T-helper 17 cell (primary cell): ENCODE data around the gene HEPH. TPM values are rescaled to one million over a fixed set of nuclear protein-coding genes. Genes with fewer than 3 reads are reported as not detected.
"Not testable (repeated sequence)": the region's sequence is repeated elsewhere in the genome, so short reads cannot be mapped to it uniquely, and the experiment has no call there.

ENCODE experiments used
- ATAC-seq: fragments of 150-1000 bp; cut with Tn5 transposase; 2 replicates; pipeline ENCODE4 v1.10.0; 2021; ENCODE audit warnings: mild to moderate bottlenecking, moderate library complexity
- DNase-seq, 3 donors: peaks; one replicate each; pipeline versions ENCODE4 v3.0.0 to v3.0.0-alpha.2; 2020 to 2021
- H3K9me3 ChIP-seq: one replicate; pipeline ENCODE4 v1.7.0; 2013; ENCODE audit warnings: low read length, mild to moderate bottlenecking; ENCODE audit not compliant: control insufficient read depth, poor library complexity, severe bottlenecking
- H3K27ac Mint-ChIP-seq: one replicate; pipeline ENCODE4 v1.8.0; 2022; ENCODE audit warnings: mild to moderate bottlenecking, moderate library complexity, mixed read lengths
- H3K27me3 Mint-ChIP-seq: one replicate; pipeline ENCODE4 v1.8.0; 2022; ENCODE audit warnings: mixed read lengths
- H3K36me3 Mint-ChIP-seq: one replicate; pipeline ENCODE4 v1.8.0; 2022; ENCODE audit warnings: low read depth, mixed read lengths
- H3K4me1 Mint-ChIP-seq: one replicate; pipeline ENCODE4 v1.8.0; 2022; ENCODE audit warnings: mild to moderate bottlenecking, mixed read lengths
- H3K4me3 Mint-ChIP-seq: one replicate; pipeline ENCODE4 v1.8.0; 2022; ENCODE audit warnings: mild to moderate bottlenecking, moderate library complexity, mixed read lengths
- total RNA-seq, 4 donors: library from RNA in 2 of 4; stranded (reverse) in 2 of 4; gene quantifications; one replicate each; pipeline ENCODE4 v1.2.3 and lab custom pipeline; 2022 to 2026

HEPH gene
- total RNA-seq (under 1 TPM in 1 of 2 donors, not detected in 1; 0.29 TPM), total RNA-seq (lab: John Stamatoyannopoulos, UW) (0 to 0.23 reads per million in 2 donors)

GRCh38 chrX:66163849-66164411, at the start of gene HEPH:
TSS of gene HEPH (plus strand) at chrX:66164247. CDS start at chrX:66170571, 6,324 bp downstream.
- Mint-ChIP-seq H3K4me1 (no peaks in the 10 kb centered on the region), H3K27ac (no peak within 1 kb of the TSS), H3K27me3 (no peaks in the 10 kb centered on the region), H3K36me3 (no peaks in the 10 kb centered on the region), H3K4me3 (no peak within 1 kb of the TSS)
- no peak for DNase-seq
- no peak for ATAC-seq
- H3K9me3 ChIP-seq = no peaks in the 10 kb centered on the region

- not testable (repeated sequence) for DNase-seq, H3K27me3 Mint-ChIP-seq, ATAC-seq, H3K4me1 Mint-ChIP-seq, H3K9me3 ChIP-seq, H3K27ac Mint-ChIP-seq, H3K36me3 Mint-ChIP-seq, H3K4me3 Mint-ChIP-seq
These were observed 45.3 kb upstream of the HEPH start for GRCh38 chrX:66118722-66119121.

- not testable (repeated sequence) for H3K27ac Mint-ChIP-seq, H3K4me1 Mint-ChIP-seq, H3K9me3 ChIP-seq, ATAC-seq, H3K36me3 Mint-ChIP-seq, H3K4me3 Mint-ChIP-seq, DNase-seq, H3K27me3 Mint-ChIP-seq
These were observed 42.7 kb upstream of the HEPH start for GRCh38 chrX:66121354-66121753.

- Mint-ChIP-seq H3K27ac (no peak overlapping the region), H3K27me3 (no peaks in the 10 kb centered on the region), H3K4me1 (no peaks in the 10 kb centered on the region), H3K36me3 (peaks cover 2% of the 10 kb centered on the region), H3K4me3 (no peak overlapping the region)
- DNase-seq (no peak), ATAC-seq (no peak)
- no peaks in the 10 kb centered on the region for H3K9me3 ChIP-seq
These were observed 37.4 kb upstream of the HEPH start for GRCh38 chrX:66126662-66127061.

GRCh38 chrX:66130469-66130868, 33.6 kb upstream of the HEPH start:
- no peak overlapping the region for H3K4me3 Mint-ChIP-seq
- no peak overlapping the region for H3K27ac Mint-ChIP-seq
- H3K9me3 ChIP-seq = no peaks in the 10 kb centered on the region
- no peaks in the 10 kb centered on the region for H3K4me1 Mint-ChIP-seq
- no peaks in the 10 kb centered on the region for H3K27me3 Mint-ChIP-seq
- DNase-seq = no peak
- ATAC-seq = no peak
- no peaks in the 10 kb centered on the region for H3K36me3 Mint-ChIP-seq

- not testable (repeated sequence) for H3K4me3 Mint-ChIP-seq, H3K9me3 ChIP-seq, H3K36me3 Mint-ChIP-seq, H3K27ac Mint-ChIP-seq, ATAC-seq, H3K4me1 Mint-ChIP-seq, H3K27me3 Mint-ChIP-seq, DNase-seq
These were observed 28.8 kb upstream of the HEPH start for GRCh38 chrX:66135284-66135683.

- H3K4me3 Mint-ChIP-seq = no peak overlapping the region
- H3K27me3 Mint-ChIP-seq = peaks cover 5% of the 10 kb centered on the region
- ATAC-seq (no peak), DNase-seq (no peak)
- no peaks in the 10 kb centered on the region for H3K36me3 Mint-ChIP-seq
- H3K4me1 Mint-ChIP-seq = no peaks in the 10 kb centered on the region
- no peak overlapping the region for H3K27ac Mint-ChIP-seq
- H3K9me3 ChIP-seq = no peaks in the 10 kb centered on the region
These were observed 21.7 kb upstream of the HEPH start for GRCh38 chrX:66142351-66142750.

- no peak for DNase-seq
- peaks cover 5% of the 10 kb centered on the region for H3K27me3 Mint-ChIP-seq
- H3K36me3 Mint-ChIP-seq = no peaks in the 10 kb centered on the region
- H3K9me3 ChIP-seq = no peaks in the 10 kb centered on the region
- H3K27ac Mint-ChIP-seq = no peak overlapping the region
- ATAC-seq = no peak
- no peak overlapping the region for H3K4me3 Mint-ChIP-seq
- no peaks in the 10 kb centered on the region for H3K4me1 Mint-ChIP-seq
These were observed 19.8 kb upstream of the HEPH start for GRCh38 chrX:66144258-66144657.

GRCh38 chrX:66149519-66149918, 14.5 kb upstream of the HEPH start:
- ATAC-seq (no peak), DNase-seq (no peak)
- no peak overlapping the region for H3K27ac Mint-ChIP-seq
- H3K4me1 Mint-ChIP-seq = no peaks in the 10 kb centered on the region
- no peaks in the 10 kb centered on the region for H3K9me3 ChIP-seq
- no peak overlapping the region for H3K4me3 Mint-ChIP-seq
- peaks cover 7% of the 10 kb centered on the region for H3K27me3 Mint-ChIP-seq
- H3K36me3 Mint-ChIP-seq = no peaks in the 10 kb centered on the region

- H3K27me3 Mint-ChIP-seq = peaks cover 7% of the 10 kb centered on the region
- H3K27ac Mint-ChIP-seq = no peak overlapping the region
- no peak overlapping the region for H3K4me3 Mint-ChIP-seq
- no peak for DNase-seq
- ATAC-seq = no peak
- H3K4me1 Mint-ChIP-seq = no peaks in the 10 kb centered on the region
- no peaks in the 10 kb centered on the region for H3K36me3 Mint-ChIP-seq
- no peaks in the 10 kb centered on the region for H3K9me3 ChIP-seq
These were observed 13.9 kb upstream of the HEPH start for GRCh38 chrX:66150163-66150562.

- Mint-ChIP-seq H3K36me3 (no peaks in the 10 kb centered on the region), H3K27ac (no peak overlapping the region), H3K4me3 (no peak overlapping the region), H3K27me3 (peaks cover 5% of the 10 kb centered on the region), H3K4me1 (no peaks in the 10 kb centered on the region)
- no peaks in the 10 kb centered on the region for H3K9me3 ChIP-seq
- DNase-seq (no peak), ATAC-seq (no peak)
These were observed 1.7 kb upstream of the HEPH start for GRCh38 chrX:66162331-66162822.

- Mint-ChIP-seq H3K27ac (no peak overlapping the region), H3K4me3 (no peak overlapping the region), H3K36me3 (no peaks in the 10 kb centered on the region), H3K27me3 (no peaks in the 10 kb centered on the region), H3K4me1 (no peaks in the 10 kb centered on the region)
- DNase-seq (no peak), ATAC-seq (no peak)
- H3K9me3 ChIP-seq = no peaks in the 10 kb centered on the region
These were observed 600 bp upstream of the HEPH start for GRCh38 chrX:66163447-66163846.

GRCh38 chrX:66164470-66164869, 423 bp downstream of the HEPH start:
- H3K4me1 Mint-ChIP-seq = no peaks in the 10 kb centered on the region
- H3K4me3 Mint-ChIP-seq = no peak overlapping the region
- H3K27ac Mint-ChIP-seq = no peak overlapping the region
- DNase-seq (no peak), ATAC-seq (no peak)
- no peaks in the 10 kb centered on the region for H3K9me3 ChIP-seq
- H3K36me3 Mint-ChIP-seq = no peaks in the 10 kb centered on the region
- no peaks in the 10 kb centered on the region for H3K27me3 Mint-ChIP-seq

GRCh38 chrX:66164931-66165330, 884 bp downstream of the HEPH start:
- no peak for DNase-seq
- H3K4me3 Mint-ChIP-seq = no peak overlapping the region
- no peak overlapping the region for H3K27ac Mint-ChIP-seq
- H3K27me3 Mint-ChIP-seq = no peaks in the 10 kb centered on the region
- no peaks in the 10 kb centered on the region for H3K9me3 ChIP-seq
- no peaks in the 10 kb centered on the region for H3K36me3 Mint-ChIP-seq
- no peak for ATAC-seq
- H3K4me1 Mint-ChIP-seq = no peaks in the 10 kb centered on the region
